ENCODE data around the gene TMEM115. TPM values are rescaled to one million over a fixed set of nuclear protein-coding genes. Genes with fewer than 3 reads are reported as not detected.

TMEM115 gene
- total and polyA plus RNA-seq, 2 of the 13 experiments (the other 11 are each of a cell fraction or from before 2014, with no cell fraction given), result 22.1 to 30.7 TPM

DNA sequence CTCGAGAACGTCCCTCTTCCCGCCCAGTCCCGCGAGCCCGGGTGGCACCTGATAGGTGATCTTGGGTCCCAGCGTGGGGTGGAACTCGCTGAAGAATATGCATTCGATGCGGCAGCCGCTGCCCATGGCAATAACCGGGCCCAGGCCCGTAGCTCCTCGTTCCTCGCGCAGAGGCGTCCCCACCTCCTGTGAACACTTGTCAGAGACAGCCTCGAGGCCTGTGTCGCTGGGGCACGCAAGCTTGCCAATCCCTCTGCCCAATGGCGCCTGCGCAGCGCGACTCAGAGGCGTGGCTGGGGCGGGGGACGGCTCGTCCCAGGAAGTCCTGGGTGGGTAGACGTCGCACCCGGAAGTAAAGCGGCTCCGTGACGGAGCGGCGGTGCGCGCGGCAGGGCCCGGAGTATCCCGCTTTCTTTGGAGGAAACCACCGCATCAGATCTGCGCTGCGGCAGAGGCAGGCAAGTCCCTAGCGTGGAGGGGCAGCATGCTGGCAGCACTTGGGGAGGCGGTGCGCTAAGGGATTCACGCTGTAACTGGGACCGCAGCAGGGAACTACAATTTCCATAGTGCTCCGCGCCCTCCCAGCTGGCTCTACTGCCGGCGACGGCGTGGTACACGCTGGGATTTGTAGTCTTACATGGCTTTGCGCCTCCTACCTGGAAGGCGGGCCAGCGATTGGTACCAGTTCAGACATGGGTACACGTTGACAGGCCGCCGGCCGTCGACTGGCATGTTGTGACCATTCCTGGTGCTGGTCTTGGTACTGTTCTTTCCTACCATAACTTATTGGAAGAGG lies 8.6 kb downstream of the TMEM115 start, which contains the start of the genes CYB561D2 and NPRL2 (continued):
- TF ChIP-seq, protein P1, sequence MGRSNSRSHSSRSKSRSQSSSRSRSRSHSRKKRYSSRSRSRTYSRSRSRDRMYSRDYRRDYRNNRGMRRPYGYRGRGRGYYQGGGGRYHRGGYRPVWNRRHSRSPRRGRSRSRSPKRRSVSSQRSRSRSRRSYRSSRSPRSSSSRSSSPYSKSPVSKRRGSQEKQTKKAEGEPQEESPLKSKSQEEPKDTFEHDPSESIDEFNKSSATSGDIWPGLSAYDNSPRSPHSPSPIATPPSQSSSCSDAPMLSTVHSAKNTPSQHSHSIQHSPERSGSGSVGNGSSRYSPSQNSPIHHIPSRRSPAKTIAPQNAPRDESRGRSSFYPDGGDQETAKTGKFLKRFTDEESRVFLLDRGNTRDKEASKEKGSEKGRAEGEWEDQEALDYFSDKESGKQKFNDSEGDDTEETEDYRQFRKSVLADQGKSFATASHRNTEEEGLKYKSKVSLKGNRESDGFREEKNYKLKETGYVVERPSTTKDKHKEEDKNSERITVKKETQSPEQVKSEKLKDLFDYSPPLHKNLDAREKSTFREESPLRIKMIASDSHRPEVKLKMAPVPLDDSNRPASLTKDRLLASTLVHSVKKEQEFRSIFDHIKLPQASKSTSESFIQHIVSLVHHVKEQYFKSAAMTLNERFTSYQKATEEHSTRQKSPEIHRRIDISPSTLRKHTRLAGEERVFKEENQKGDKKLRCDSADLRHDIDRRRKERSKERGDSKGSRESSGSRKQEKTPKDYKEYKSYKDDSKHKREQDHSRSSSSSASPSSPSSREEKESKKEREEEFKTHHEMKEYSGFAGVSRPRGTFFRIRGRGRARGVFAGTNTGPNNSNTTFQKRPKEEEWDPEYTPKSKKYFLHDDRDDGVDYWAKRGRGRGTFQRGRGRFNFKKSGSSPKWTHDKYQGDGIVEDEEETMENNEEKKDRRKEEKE (IDR thresholded peaks at IDR 0.05), result no peak
- TF ChIP-seq ZNF589 (CRISPR knock-in tag; conservative IDR thresholded peaks at IDR 0.05), result peak; percentile 74; the same call in 1 of the 2 replicates
- TF ChIP-seq HNRNPL (IDR thresholded peaks at IDR 0.05; ENCODE audit: low read depth, low read length), result peak; percentile 85; the same call in 1 of the 2 replicates
- TF ChIP-seq, protein P2, sequence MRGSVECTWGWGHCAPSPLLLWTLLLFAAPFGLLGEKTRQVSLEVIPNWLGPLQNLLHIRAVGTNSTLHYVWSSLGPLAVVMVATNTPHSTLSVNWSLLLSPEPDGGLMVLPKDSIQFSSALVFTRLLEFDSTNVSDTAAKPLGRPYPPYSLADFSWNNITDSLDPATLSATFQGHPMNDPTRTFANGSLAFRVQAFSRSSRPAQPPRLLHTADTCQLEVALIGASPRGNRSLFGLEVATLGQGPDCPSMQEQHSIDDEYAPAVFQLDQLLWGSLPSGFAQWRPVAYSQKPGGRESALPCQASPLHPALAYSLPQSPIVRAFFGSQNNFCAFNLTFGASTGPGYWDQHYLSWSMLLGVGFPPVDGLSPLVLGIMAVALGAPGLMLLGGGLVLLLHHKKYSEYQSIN (CRISPR knock-in tag; IDR thresholded peaks at IDR 0.05; ENCODE audit: borderline replicate concordance), result no peak
- peak; percentile 61; the same call in 1 of the 2 replicates for TF ChIP-seq ZNF678 (CRISPR knock-in tag; IDR thresholded peaks at IDR 0.05)
- TF ChIP-seq EP300 (IDR thresholded peaks at IDR 0.05; ENCODE audit: low read depth in 2 of 2, low read length in 2 of 2), result no peak; a peak in 1 of 4 replicates
- TF ChIP-seq EP300 (CRISPR knock-in tag; IDR thresholded peaks at IDR 0.05; ENCODE audit: borderline replicate concordance), result peak; percentile 62; the same call in 1 of the 2 replicates
- TF ChIP-seq ARNT (IDR thresholded peaks at IDR 0.05), result no peak
- TF ChIP-seq ZNF501 (CRISPR knock-in tag; IDR thresholded peaks at IDR 0.05), result peak; percentile 98
- no peak for TF ChIP-seq GABPA (IDR thresholded peaks at IDR 0.05; ENCODE audit: low read depth, low read length)
- TF ChIP-seq GABPA (CRISPR knock-in tag; IDR thresholded peaks at IDR 0.05; ENCODE audit: low read depth), result peak; percentile 93
- TF ChIP-seq, protein P3, sequence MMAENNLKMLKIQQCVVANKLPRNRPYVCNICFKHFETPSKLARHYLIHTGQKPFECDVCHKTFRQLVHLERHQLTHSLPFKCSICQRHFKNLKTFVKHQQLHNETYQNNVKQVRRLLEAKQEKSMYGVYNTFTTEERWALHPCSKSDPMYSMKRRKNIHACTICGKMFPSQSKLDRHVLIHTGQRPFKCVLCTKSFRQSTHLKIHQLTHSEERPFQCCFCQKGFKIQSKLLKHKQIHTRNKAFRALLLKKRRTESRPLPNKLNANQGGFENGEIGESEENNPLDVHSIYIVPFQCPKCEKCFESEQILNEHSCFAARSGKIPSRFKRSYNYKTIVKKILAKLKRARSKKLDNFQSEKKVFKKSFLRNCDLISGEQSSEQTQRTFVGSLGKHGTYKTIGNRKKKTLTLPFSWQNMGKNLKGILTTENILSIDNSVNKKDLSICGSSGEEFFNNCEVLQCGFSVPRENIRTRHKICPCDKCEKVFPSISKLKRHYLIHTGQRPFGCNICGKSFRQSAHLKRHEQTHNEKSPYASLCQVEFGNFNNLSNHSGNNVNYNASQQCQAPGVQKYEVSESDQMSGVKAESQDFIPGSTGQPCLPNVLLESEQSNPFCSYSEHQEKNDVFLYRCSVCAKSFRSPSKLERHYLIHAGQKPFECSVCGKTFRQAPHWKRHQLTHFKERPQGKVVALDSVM (CRISPR knock-in tag; IDR thresholded peaks at IDR 0.05), result 0 out of 2 replicates have a peak, but pooled peaks have one; percentile 33
- TF ChIP-seq CEBPG (CRISPR knock-in tag; IDR thresholded peaks at IDR 0.05), result peak; percentile 61
- TF ChIP-seq, protein P4, sequence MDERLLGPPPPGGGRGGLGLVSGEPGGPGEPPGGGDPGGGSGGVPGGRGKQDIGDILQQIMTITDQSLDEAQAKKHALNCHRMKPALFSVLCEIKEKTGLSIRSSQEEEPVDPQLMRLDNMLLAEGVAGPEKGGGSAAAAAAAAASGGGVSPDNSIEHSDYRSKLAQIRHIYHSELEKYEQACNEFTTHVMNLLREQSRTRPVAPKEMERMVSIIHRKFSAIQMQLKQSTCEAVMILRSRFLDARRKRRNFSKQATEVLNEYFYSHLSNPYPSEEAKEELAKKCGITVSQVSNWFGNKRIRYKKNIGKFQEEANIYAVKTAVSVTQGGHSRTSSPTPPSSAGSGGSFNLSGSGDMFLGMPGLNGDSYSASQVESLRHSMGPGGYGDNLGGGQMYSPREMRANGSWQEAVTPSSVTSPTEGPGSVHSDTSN (CRISPR knock-in tag; IDR thresholded peaks at IDR 0.05), result no peak
- TF ChIP-seq ZBTB38 (CRISPR knock-in tag; IDR thresholded peaks at IDR 0.05), result peak; percentile 86
- peak; percentile 90 for TF ChIP-seq ATF1 (CRISPR knock-in tag; IDR thresholded peaks at IDR 0.05)
- peak; percentile 85 for TF ChIP-seq ZNF768 (CRISPR knock-in tag; IDR thresholded peaks at IDR 0.05)
- no peak; the same call in none of the 2 replicates for TF ChIP-seq MEF2D (CRISPR knock-in tag; IDR thresholded peaks at IDR 0.05)
- peak; percentile 95 for TF ChIP-seq ZNF124 (CRISPR knock-in tag; IDR thresholded peaks at IDR 0.05)
- no peak for TF ChIP-seq RFXANK (CRISPR knock-in tag; IDR thresholded peaks at IDR 0.05)
- TF ChIP-seq SIN3A (IDR thresholded peaks at IDR 0.05; ENCODE audit: borderline replicate concordance, low read depth, low read length), result peak; percentile 60; the same call in 1 of the 2 replicates
- TF ChIP-seq FLYWCH1 (CRISPR knock-in tag; IDR thresholded peaks at IDR 0.05), result peak; percentile 90; the same call in 1 of the 2 replicates
- TF ChIP-seq WIZ (CRISPR knock-in tag; IDR thresholded peaks at IDR 0.05), result peak; percentile 77; the same call in 1 of the 2 replicates
- TF ChIP-seq ZNF260 (CRISPR knock-in tag; IDR thresholded peaks at IDR 0.05; ENCODE audit: borderline replicate concordance, low read depth), result peak; percentile 74; the same call in 1 of the 2 replicates
- peak; percentile 86 for TF ChIP-seq ZNF224 (CRISPR knock-in tag; IDR thresholded peaks at IDR 0.05)

Measured in HepG2 (cell line).